GM23338 (cell line): ENCODE data around the gene RECQL. TPM values are rescaled to one million over a fixed set of nuclear protein-coding genes. Genes with fewer than 3 reads are reported as not detected.

Source experiments
- polyA plus RNA-seq: library from polyadenylated mRNA; unstranded; fragments of >200 nt; fragmentation: Nextera tagmentation; extraction: Ambion mirVana; gene quantifications from 2 replicates; pipeline ENCODE4 v1.2.1, GENCODE V29; 2016
- total RNA-seq: library from RNA; depleted of rRNA; stranded (reverse); fragments of >200 nt; shearing (Covaris generic); gene quantifications from 2 replicates; pipeline ENCODE4 v1.2.3, GENCODE V29; 2014; rRNA removed

The RECQL gene
- total and polyA plus RNA-seq, 2 experiments from 2014 or later = 17.4 to 47.2 TPM

Other genes with a start within 250 kb of the RECQL start
- 10.8 and 25.2 TPM in 2 replicates for gene SLCO1A2, start 166.7 kb downstream of the RECQL start, total RNA-seq
- gene SLCO1A2, start 166.7 kb downstream of the RECQL start, polyA plus RNA-seq = 9.7 and 10.2 TPM in 2 replicates
- gene IAPP, start 128.7 kb downstream of the RECQL start, total RNA-seq = not detected in 2 replicates
- gene IAPP, start 128.7 kb downstream of the RECQL start, polyA plus RNA-seq = 0.10 and 0.32 TPM in 2 replicates
- gene PYROXD1, start 64.0 kb downstream of the RECQL start, total RNA-seq = 3.9 and 8.7 TPM in 2 replicates
- gene PYROXD1, start 64.0 kb downstream of the RECQL start, polyA plus RNA-seq = 8.1 and 10.2 TPM in 2 replicates
- gene GOLT1B, start 154 bp upstream of the RECQL start, total RNA-seq = 39.8 and 41.7 TPM in 2 replicates
- 23.5 and 24.3 TPM in 2 replicates for gene GOLT1B, start 154 bp upstream of the RECQL start, polyA plus RNA-seq
- gene SPX, start 24.7 kb upstream of the RECQL start, total RNA-seq = 0.16 and 1.3 TPM in 2 replicates
- 1.0 and 1.3 TPM in 2 replicates for gene SPX, start 24.7 kb upstream of the RECQL start, polyA plus RNA-seq
- not detected in 2 replicates for gene GYS2, start 103.2 kb upstream of the RECQL start, total RNA-seq
- gene GYS2, start 103.2 kb upstream of the RECQL start, polyA plus RNA-seq = not detected in 2 replicates
- gene LDHB, start 156.2 kb upstream of the RECQL start, total RNA-seq = 1,537 and 1,654 TPM in 2 replicates
- gene LDHB, start 156.2 kb upstream of the RECQL start, polyA plus RNA-seq = 1,924 and 1,990 TPM in 2 replicates